Large intestine (tissue), 3 donors: ENCODE data around the gene WNT7B. TPM values are rescaled to one million over a fixed set of nuclear protein-coding genes. Genes with fewer than 3 reads are reported as not detected.

Experiments used
- DNase-seq, 2 donors: peaks; one replicate each; pipeline versions ENCODE4 v3.0.0 to v3.0.0-alpha.2; 2013
- H3K27ac ChIP-seq: one replicate; pipeline ENCODE4 v1.5.1; 2013; ENCODE audit warnings: low read length
- H3K27me3 ChIP-seq: 2 replicates; pipeline ENCODE4 v1.6.1; 2013; ENCODE audit warnings: low read length; ENCODE audit not compliant: control insufficient read depth, insufficient read depth
- H3K36me3 ChIP-seq: 2 replicates; pipeline ENCODE4 v1.6.1; 2013; ENCODE audit warnings: low read length; ENCODE audit not compliant: control insufficient read depth, insufficient read depth
- H3K4me1 ChIP-seq: one replicate; pipeline ENCODE4 v1.6.1; 2013; ENCODE audit warnings: low read length; ENCODE audit not compliant: control insufficient read depth, insufficient read depth
- H3K4me3 ChIP-seq: one replicate; pipeline ENCODE4 v1.5.1; 2013; ENCODE audit warnings: low read length
- H3K9me3 ChIP-seq: one replicate; pipeline ENCODE4 v1.6.1; 2013; ENCODE audit warnings: mild to moderate bottlenecking, low read depth, low read length, moderate library complexity; ENCODE audit not compliant: control insufficient read depth
- WGBS: methylation state at CpG from one replicate; pipeline ENCODE4 v1.1.5; 2013; ENCODE audit warnings: low lambda C conversion rate; ENCODE audit not compliant: insufficient coverage; 5-methylcytosine and 5-hydroxymethylcytosine counted together
- polyA plus RNA-seq: library from polyadenylated mRNA; unstranded; fragments of 120-200 nt; gene quantifications from one replicate; pipeline ENCODE4 v1.2.1, GENCODE V29; 2013

The WNT7B gene
- polyA plus RNA-seq, 1 donor: 0.33 TPM

DNA sequence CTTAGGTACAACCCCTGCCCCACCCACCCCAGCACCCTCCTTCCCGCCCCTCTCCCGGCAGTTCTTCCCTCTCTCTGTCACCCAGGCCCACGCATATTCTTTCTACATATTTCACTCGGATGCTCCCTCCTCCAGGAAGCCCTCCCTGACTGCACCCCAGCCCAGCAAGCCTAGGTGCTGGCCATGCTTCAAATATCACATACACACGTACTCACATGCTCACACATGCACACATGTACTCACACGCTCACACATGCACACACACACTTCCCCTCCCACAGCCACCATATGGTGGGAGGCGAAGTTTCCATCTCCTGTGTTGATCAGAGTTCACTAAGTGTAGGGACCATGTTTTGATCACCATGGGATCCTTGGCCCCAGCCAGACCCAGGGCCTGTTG, 90.4 kb downstream of the WNT7B start:
- no peak for DNase-seq
- Histone ChIP-seq H3K4me1 (peaks cover 2% of the 10 kb centered on the region), H3K4me3 (no peak overlapping the region), H3K27ac (no peak overlapping the region), H3K27me3 (peaks cover 34% of the 10 kb centered on the region), H3K36me3 (no peaks in the 10 kb centered on the region), H3K9me3 (peaks cover 12% of the 10 kb centered on the region)
- no CpG with 5 or more reads among the region's 7 CpGs for WGBS

DNA sequence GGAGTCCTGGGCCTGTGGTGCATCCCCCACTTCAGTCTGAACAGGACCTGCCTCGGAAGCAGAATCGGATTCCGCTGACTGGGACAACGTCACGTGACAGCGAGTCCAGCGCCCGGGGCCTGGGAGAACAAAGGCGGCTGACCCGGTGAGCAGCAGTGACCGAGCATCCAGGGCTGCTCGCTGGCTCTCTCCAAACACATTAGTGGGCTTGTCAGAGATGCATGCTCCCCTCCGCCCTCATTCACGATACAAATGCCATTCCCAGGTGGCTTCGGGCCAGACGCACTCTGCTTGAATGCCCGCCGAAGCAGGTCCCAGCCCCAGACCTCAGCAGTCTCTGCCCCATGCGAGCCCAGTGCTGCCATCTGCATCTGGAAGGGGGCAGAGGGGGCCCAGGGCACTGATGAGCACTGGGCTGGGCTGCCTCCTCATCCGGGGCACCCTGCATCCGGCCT, 91.0 kb downstream of the WNT7B start:
- Histone ChIP-seq H3K4me1 (peaks cover 2% of the 10 kb centered on the region), H3K4me3 (no peak overlapping the region), H3K27ac (no peak overlapping the region), H3K36me3 (no peaks in the 10 kb centered on the region), H3K9me3 (peaks cover 9% of the 10 kb centered on the region), H3K27me3 (peaks cover 39% of the 10 kb centered on the region)
- no CpG with 5 or more reads among the region's 21 CpGs for WGBS
- no peak for DNase-seq

DNA sequence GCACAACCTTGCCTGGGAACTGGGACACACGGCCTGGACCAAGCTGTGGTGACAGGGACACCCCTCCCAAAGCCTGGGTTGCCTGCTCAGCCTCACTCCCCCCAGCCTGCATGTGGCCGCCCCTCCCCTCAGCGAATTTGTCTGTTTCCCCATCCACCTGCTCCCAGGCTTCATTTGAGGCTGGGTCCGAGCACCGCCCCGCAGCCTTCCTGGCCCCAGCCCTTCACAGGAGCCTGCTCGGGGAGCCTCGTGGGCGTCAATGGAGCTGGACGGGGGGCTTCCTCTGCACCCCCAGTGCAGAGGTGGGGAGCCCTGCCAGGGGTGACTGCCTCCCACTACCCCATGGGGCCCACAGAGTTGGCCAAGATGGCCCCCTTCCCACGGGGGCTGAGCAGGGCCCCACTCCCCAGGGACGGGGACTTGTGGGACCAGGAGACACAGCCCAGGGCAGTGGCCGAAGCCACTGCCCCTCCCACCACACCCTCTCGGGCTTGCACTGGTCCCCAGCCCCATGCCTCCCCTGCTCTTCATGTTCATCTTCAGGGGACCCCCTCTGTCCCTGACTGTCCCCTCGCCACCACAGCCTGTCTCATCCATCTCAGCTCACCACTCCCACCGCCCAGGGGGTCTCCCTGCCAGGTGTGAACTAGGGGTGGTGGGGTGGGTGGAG, 91.7 kb downstream of the WNT7B start:
- peaks cover 46% of the 10 kb centered on the region for H3K27me3 ChIP-seq
- H3K4me1 ChIP-seq: peaks cover 5% of the 10 kb centered on the region

DNA sequence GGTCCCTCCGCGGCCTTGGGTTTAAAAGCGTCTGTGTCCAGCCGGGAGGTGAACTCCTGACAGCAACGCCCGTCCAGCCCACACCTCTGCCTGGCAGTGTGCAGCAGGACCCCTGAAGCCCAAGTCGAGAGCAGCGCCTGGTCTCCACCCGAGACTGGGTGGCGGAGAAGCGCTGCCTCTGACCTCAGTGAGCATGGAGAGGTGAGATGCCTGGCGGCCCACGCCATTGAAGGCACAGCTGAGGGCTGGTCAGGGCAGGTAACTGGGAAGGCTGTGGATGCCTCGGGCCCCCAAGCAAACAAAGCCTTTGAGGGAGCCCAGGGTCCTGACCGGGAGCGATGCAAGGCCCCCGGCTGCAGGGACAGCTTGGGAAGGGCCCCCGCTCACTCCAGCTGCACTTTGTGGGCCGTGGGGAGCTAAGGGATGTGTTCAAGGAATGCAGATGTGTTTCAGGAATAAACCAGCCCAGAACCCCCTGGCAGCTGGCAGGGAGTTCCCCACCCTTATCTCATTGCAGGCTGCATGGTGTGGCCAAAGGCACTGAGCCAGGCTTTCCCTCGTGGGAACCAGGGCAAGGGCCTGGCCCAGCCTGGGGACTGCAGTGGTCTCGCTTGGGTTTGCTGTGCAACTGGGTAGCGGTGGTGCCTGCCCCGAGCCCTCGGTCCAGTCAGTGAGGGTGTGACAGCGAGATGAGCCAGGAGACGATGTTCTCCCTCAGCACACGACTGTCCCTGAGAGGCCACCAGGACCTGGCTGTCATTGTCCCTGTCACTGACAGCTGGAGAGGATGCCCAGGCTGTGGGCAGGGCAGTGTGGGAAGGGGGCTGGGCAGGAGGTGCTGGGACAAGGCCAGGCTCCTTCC, 92.5 kb downstream of the WNT7B start:
- H3K4me1 ChIP-seq: peaks cover 5% of the 10 kb centered on the region
- no CpG with 5 or more reads among the region's 27 CpGs for WGBS
- peaks cover 3% of the 10 kb centered on the region for H3K9me3 ChIP-seq
- no peak overlapping the region for H3K27ac ChIP-seq
- peaks cover 46% of the 10 kb centered on the region for H3K27me3 ChIP-seq
- H3K4me3 ChIP-seq: no peak overlapping the region
- no peak for DNase-seq
- H3K36me3 ChIP-seq: no peaks in the 10 kb centered on the region

More for the DNA sequence above, 91.7 kb downstream of the WNT7B start:
- DNase-seq: no peak
- H3K4me3 ChIP-seq: no peak overlapping the region
- H3K27ac ChIP-seq: no peak overlapping the region
- no CpG with 5 or more reads among the region's 16 CpGs for WGBS
- H3K9me3 ChIP-seq: peaks cover 7% of the 10 kb centered on the region
- H3K36me3 ChIP-seq: no peaks in the 10 kb centered on the region

DNA sequence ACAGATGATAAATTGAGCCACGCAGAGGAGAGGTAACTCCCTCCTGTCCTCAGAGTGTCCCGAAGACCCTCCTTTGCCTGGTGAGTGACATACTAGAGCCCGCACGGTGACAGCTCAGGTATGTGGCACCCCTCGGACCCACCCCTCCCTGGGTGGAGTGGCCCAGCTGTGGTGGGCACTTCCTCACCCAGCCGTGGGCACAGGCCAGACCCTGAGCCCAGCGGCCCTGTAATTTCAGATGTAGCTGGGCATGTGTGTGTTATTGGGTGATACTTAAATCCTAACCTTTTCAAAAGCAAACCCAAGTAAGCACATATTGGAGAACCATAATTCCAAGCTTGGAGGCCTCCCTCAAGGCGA, 93.2 kb downstream of the WNT7B start:
- no peak overlapping the region for H3K4me3 ChIP-seq
- H3K36me3 ChIP-seq: no peaks in the 10 kb centered on the region
- peaks cover 3% of the 10 kb centered on the region for H3K4me1 ChIP-seq
- H3K27ac ChIP-seq: no peak overlapping the region
- H3K9me3 ChIP-seq: peaks cover 3% of the 10 kb centered on the region
- DNase-seq: no peak
- no CpG with 5 or more reads among the region's 8 CpGs for WGBS
- H3K27me3 ChIP-seq: peaks cover 44% of the 10 kb centered on the region

DNA sequence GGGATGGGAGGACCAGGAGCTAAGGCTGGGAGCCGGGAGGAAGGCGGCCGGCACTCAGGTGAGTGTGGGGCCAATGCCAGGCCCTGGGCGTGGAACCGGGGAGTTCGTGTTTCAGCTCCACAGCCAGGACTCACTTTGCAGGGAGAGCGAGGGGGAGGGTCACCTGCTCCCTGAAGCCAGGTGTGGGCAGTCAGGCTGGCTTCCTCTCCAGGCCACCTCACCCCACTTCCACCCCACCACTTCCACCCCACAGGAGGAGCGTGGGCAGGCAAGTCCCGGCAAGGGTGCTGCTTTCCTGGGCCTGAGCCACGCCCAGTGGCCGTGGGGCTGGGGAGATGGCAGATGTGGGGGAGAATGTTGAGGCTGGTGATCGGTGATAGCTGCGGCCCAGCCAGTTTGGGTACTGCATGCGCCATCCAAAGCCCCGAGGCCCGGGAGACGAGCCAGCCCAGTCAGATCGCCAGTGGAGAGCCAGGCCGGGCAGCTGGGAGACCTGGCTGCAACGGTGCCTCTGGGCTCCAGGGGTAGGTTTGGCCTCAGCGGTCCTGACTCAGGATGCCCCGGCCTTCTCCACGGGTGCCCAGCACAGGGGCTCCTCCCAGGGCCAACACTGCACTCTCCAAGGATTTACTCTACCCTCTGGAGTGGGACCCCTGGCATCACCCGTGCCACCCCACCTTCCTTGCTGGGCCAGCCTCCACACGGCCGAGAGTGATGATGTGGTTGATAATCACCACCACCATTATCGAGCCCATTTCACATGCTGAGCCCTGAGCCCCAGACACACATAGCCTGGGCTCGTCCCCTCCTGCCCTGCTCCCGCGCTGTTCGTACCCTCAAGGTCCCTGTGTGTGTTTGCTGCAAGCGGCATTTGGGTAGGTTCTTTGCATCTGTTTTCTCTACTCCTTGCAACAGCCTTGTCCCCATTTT, 93.8 kb downstream of the WNT7B start:
- H3K9me3 ChIP-seq: peaks cover 3% of the 10 kb centered on the region
- no peaks in the 10 kb centered on the region for H3K36me3 ChIP-seq
- peaks cover 3% of the 10 kb centered on the region for H3K4me1 ChIP-seq
- no peak for DNase-seq
- no peak overlapping the region for H3K4me3 ChIP-seq
- H3K27me3 ChIP-seq: peaks cover 49% of the 10 kb centered on the region
- WGBS: 91% methylated on average over 4 of the region's 32 CpGs
- H3K27ac ChIP-seq: no peak overlapping the region

DNA sequence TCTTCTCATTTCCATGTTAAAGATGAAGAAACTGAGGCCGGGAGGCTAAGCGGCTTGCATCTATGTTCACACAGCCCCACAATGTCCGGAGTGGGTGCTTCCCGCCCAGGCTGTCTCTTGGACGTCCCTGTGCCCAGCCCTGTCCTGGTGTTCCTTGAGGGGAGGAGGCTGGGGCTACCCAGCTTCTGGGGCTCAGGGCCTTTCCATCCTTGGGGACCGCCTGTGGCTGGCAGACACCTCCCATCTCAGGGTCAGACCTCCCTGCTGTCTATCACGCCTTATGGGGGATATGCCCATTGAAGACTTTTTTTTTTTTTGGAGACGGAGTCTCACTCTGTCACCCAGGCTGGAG, 95.5 kb downstream of the WNT7B start:
- DNase-seq: no peak
- H3K4me1 ChIP-seq: peaks cover 3% of the 10 kb centered on the region
- no peaks in the 10 kb centered on the region for H3K36me3 ChIP-seq
- WGBS: no CpG with 5 or more reads among the region's 8 CpGs
- H3K27me3 ChIP-seq: peaks cover 65% of the 10 kb centered on the region
- H3K9me3 ChIP-seq: peaks cover 3% of the 10 kb centered on the region
- no peak overlapping the region for H3K27ac ChIP-seq
- H3K4me3 ChIP-seq: no peak overlapping the region

DNA sequence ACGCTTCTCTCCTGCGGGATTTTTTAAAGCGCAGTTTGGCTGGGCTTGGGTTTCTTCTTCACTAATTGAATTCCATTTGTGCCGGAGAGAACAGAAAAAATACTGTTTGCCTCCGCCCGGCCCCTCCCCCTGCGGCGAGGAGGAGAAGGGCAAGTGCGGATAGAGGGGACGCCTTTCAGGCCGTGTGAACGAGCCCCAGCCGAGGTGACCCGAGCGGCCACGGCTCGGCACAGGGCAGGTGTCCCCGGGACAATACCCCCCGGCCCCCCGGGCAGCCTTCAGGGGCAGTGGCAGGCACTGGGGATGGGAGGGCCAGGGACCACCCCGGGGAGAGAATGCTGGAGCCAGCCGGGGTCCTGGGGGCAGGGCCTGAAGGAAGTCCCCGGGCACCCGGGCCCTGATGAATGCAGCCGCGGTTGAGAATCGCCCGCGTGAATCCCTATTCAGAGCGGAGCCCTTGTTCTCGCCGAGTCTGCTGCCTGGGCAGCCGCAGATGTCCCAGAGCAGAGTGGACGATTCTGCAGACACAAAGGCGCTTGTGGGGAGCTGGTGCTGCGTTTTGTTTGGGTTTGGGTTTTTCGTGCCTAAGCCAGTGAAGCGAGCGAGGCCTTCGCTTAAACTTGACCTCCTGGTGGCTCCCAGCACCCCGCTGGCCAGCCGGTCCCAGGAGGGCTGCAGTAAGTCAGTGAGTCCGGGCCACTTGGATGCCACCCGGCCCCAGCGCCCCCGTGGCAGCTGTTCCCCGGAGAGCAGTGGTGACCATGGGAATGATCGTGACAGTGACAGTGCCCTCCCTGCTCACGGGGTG, 96.0 kb downstream of the WNT7B start:
- no CpG with 5 or more reads among the region's 49 CpGs for WGBS
- DNase-seq: no peak

DNA sequence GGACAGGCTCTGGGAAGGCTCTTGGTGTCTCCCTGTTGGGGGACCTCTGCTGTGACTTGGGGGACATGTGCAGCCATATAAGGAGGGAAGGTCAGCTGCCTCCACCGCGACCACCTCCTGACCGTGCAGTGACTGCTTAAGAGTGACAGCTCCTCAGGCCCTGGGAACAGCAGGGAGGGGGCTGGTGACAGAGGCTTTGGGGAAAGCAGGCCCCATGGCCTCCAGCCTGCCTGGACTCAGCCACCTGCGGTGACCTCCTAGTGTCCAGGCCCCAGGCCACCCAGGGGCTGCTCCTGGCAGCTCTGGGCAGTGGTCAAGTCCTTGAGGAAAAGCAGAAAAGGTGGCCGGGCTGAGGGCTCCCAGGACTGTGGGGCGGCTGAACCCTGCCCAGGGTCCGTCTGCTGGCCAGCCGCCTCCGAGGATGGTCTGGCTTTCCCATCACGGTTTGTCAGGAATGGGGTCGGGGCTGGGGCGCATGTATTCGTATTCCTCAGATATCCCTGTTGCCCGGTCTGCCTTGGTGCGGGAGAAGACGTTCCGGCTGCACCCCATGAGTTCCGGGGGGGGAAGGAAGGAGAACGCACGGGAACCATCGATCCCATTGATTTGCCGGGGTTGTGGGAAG, 96.8 kb downstream of the WNT7B start:
- H3K27me3 ChIP-seq: peaks cover 70% of the 10 kb centered on the region
- H3K4me1 ChIP-seq: peaks cover 3% of the 10 kb centered on the region
- H3K9me3 ChIP-seq: peaks cover 3% of the 10 kb centered on the region
- WGBS: no CpG with 5 or more reads among the region's 22 CpGs
- no peaks in the 10 kb centered on the region for H3K36me3 ChIP-seq
- H3K27ac ChIP-seq: no peak overlapping the region
- no peak overlapping the region for H3K4me3 ChIP-seq
- DNase-seq: no peak

More for the DNA sequence above, 96.0 kb downstream of the WNT7B start:
- no peaks in the 10 kb centered on the region for H3K36me3 ChIP-seq
- H3K9me3 ChIP-seq: peaks cover 3% of the 10 kb centered on the region
- no peak overlapping the region for H3K27ac ChIP-seq
- H3K4me1 ChIP-seq: peaks cover 3% of the 10 kb centered on the region
- no peak overlapping the region for H3K4me3 ChIP-seq
- peaks cover 70% of the 10 kb centered on the region for H3K27me3 ChIP-seq
